Astrocyte (in vitro differentiated cells and primary cell): ENCODE measurements around the gene EGFLAM. TPM values are rescaled to one million over a fixed set of nuclear protein-coding genes. Genes with fewer than 3 reads are reported as not detected.

Source experiments
- DNase-seq: peaks from one replicate; pipeline ENCODE4 v3.0.0-alpha.2; 2010; ENCODE audit warnings: low read depth
- FAIRE-seq: peaks from 2 replicates; lab custom pipeline; 2011; peaks lifted over from hg19 to GRCh38; lab: Jason Lieb, UNC
- H2AFZ ChIP-seq: 2 replicates; pipeline ENCODE4 v1.6.0; 2012; ENCODE audit warnings: low read depth, low read length, inconsistent platforms
- H3K27ac ChIP-seq: 2 replicates; pipeline ENCODE4 v1.5.1; 2011; ENCODE audit warnings: low read depth, low read length, inconsistent platforms
- H3K27me3 ChIP-seq: 2 replicates; pipeline ENCODE4 v1.6.0; 2011; ENCODE audit warnings: low read length, inconsistent platforms; ENCODE audit not compliant: insufficient read depth
- H3K36me3 ChIP-seq: 2 replicates; pipeline ENCODE4 v1.5.1; 2011; ENCODE audit warnings: low read length, inconsistent platforms; ENCODE audit not compliant: insufficient read depth
- H3K4me1 ChIP-seq: 2 replicates; pipeline ENCODE4 v1.5.1; 2011; ENCODE audit warnings: low read length, inconsistent platforms; ENCODE audit not compliant: insufficient read depth
- H3K4me2 ChIP-seq: 2 replicates; pipeline ENCODE4 v1.6.0; 2012; ENCODE audit warnings: low read length, inconsistent platforms
- H3K4me3 ChIP-seq: 2 replicates; pipeline ENCODE4 v1.5.1; 2011; ENCODE audit warnings: low read depth, mild to moderate bottlenecking, low read length, inconsistent platforms; ENCODE audit not compliant: insufficient read depth
- H3K79me2 ChIP-seq: 2 replicates; pipeline ENCODE4 v1.6.0; 2012; ENCODE audit warnings: mild to moderate bottlenecking, low read length, inconsistent platforms; ENCODE audit not compliant: insufficient read depth
- H3K9ac ChIP-seq: 2 replicates; pipeline ENCODE4 v1.6.0; 2012; ENCODE audit warnings: mild to moderate bottlenecking, low read length, inconsistent platforms
- H3K9me3 ChIP-seq: 2 replicates; pipeline ENCODE4 v1.5.1; 2012; ENCODE audit warnings: low read depth, mild to moderate bottlenecking, low read length, inconsistent platforms; ENCODE audit not compliant: insufficient read depth
- H4K20me1 ChIP-seq: 2 replicates; pipeline ENCODE4 v1.6.0; 2012; ENCODE audit warnings: low read length, inconsistent platforms; ENCODE audit not compliant: insufficient read depth
- H3K27ac Mint-ChIP-seq: one replicate; pipeline ENCODE4 v1.8.0; 2021; ENCODE audit warnings: mild to moderate bottlenecking, mixed read lengths; ENCODE audit not compliant: unreplicated experiment
- H3K27me3 Mint-ChIP-seq: one replicate; pipeline ENCODE4 v1.8.0; 2021; ENCODE audit warnings: low read depth, mixed read lengths; ENCODE audit not compliant: unreplicated experiment
- H3K36me3 Mint-ChIP-seq: one replicate; pipeline ENCODE4 v1.8.0; 2021; ENCODE audit warnings: low read depth, mixed read lengths; ENCODE audit not compliant: unreplicated experiment
- H3K4me1 Mint-ChIP-seq: one replicate; pipeline ENCODE4 v1.8.0; 2021; ENCODE audit warnings: low read depth, mixed read lengths; ENCODE audit not compliant: unreplicated experiment
- H3K4me3 Mint-ChIP-seq: one replicate; pipeline ENCODE4 v1.8.0; 2021; ENCODE audit warnings: mild to moderate bottlenecking, moderate library complexity, mixed read lengths; ENCODE audit not compliant: unreplicated experiment
- H3K9me3 Mint-ChIP-seq: one replicate; pipeline ENCODE4 v1.8.0; 2021; ENCODE audit warnings: mild to moderate bottlenecking, mixed read lengths; ENCODE audit not compliant: unreplicated experiment
- CTCF ChIP-seq: IDR thresholded peaks from 2 replicates; pipeline ENCODE4 v1.5.1; 2011; ENCODE audit warnings: low read depth, mild to moderate bottlenecking, inconsistent platforms, low read length, moderate library complexity; ENCODE audit not compliant: insufficient read depth
- EZH2 ChIP-seq: IDR thresholded peaks from 2 replicates; pipeline ENCODE4 v1.6.1; 2012; ENCODE audit warnings: mild to moderate bottlenecking, low read length, inconsistent platforms; ENCODE audit not compliant: insufficient read depth
- total RNA-seq: library from RNA; stranded (reverse); gene quantifications from 2 replicates; pipeline ENCODE4 v1.2.1, GENCODE V29; 2021

The EGFLAM gene
- total RNA-seq, 1 donor from 2014 or later: 1.0 TPM

GRCh38 chr5:38346593-38346992 lies 88.2 kb downstream of the EGFLAM start:
- Histone ChIP-seq H3K4me1 (no peaks in the 10 kb centered on the region), H4K20me1 (no peaks in the 10 kb centered on the region), H2AFZ (no peak overlapping the region), H3K36me3 (no peaks in the 10 kb centered on the region), H3K4me3 (no peak overlapping the region), H3K27ac (no peak overlapping the region), H3K79me2 (no peaks in the 10 kb centered on the region), H3K9ac (no peak overlapping the region), H3K9me3 (no peaks in the 10 kb centered on the region), H3K27me3 (peaks cover 14% of the 10 kb centered on the region), H3K4me2 (no peak overlapping the region)
- no peak overlapping the region for H3K27ac Mint-ChIP-seq
- DNase-seq (no peak), FAIRE-seq (no peak)
- H3K4me3 Mint-ChIP-seq: no peak overlapping the region
- no peaks in the 10 kb centered on the region for H3K36me3 Mint-ChIP-seq
- H3K27me3 Mint-ChIP-seq: peaks cover 8% of the 10 kb centered on the region
- H3K4me1 Mint-ChIP-seq: peaks cover 10% of the 10 kb centered on the region
- no peak for TF ChIP-seq EZH2
- TF ChIP-seq CTCF: no peak
- H3K9me3 Mint-ChIP-seq: peaks cover 10% of the 10 kb centered on the region

GRCh38 chr5:38347040-38347763 lies 88.8 kb downstream of the EGFLAM start:
- TF ChIP-seq CTCF (no peak), EZH2 (no peak)
- Histone ChIP-seq H3K9ac (no peak overlapping the region), H2AFZ (no peak overlapping the region), H3K27me3 (peaks cover 12% of the 10 kb centered on the region), H3K4me2 (no peak overlapping the region), H3K27ac (no peak overlapping the region), H3K4me1 (no peaks in the 10 kb centered on the region), H4K20me1 (no peaks in the 10 kb centered on the region), H3K4me3 (no peak overlapping the region), H3K36me3 (no peaks in the 10 kb centered on the region), H3K9me3 (no peaks in the 10 kb centered on the region), H3K79me2 (no peaks in the 10 kb centered on the region)
- H3K4me1 Mint-ChIP-seq: peaks cover 10% of the 10 kb centered on the region
- H3K36me3 Mint-ChIP-seq: no peaks in the 10 kb centered on the region
- peak overlapping the region; percentile 19 for H3K27ac Mint-ChIP-seq
- DNase-seq: no peak
- FAIRE-seq: no peak
- peaks cover 10% of the 10 kb centered on the region for H3K9me3 Mint-ChIP-seq
- H3K4me3 Mint-ChIP-seq: no peak overlapping the region
- H3K27me3 Mint-ChIP-seq: peaks cover 8% of the 10 kb centered on the region

DNA sequence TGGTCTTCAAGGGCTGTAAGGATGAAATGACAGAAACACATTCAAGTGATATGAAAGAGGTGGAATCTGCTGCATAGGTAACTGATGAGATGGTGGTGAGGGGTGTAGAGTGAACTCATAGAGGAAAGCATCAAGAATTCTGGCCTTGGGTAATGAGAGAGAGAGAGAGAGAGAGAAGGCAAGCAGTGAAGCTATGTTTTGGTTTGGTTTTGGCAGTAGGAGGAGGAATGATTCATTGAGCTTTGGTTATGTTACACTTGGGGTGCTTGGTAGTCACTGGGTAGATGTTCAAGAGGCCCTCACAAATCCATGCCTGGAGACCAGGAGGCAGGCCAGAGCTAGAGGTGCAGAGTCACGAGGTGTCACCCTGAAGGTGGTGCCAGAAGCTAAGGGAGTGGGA lies 89.5 kb downstream of the EGFLAM start:
- DNase-seq: no peak

More for the DNA sequence above, 89.5 kb downstream of the EGFLAM start:
- no peak overlapping the region for H3K27ac Mint-ChIP-seq
- H3K4me1 Mint-ChIP-seq: peaks cover 10% of the 10 kb centered on the region
- H3K27me3 Mint-ChIP-seq: peaks cover 8% of the 10 kb centered on the region
- FAIRE-seq: no peak
- Histone ChIP-seq H3K4me3 (no peak overlapping the region), H3K27ac (no peak overlapping the region), H3K9me3 (no peaks in the 10 kb centered on the region), H3K4me2 (no peak overlapping the region), H4K20me1 (no peaks in the 10 kb centered on the region), H3K36me3 (no peaks in the 10 kb centered on the region), H2AFZ (no peak overlapping the region), H3K27me3 (peaks cover 11% of the 10 kb centered on the region), H3K79me2 (no peaks in the 10 kb centered on the region), H3K9ac (no peak overlapping the region), H3K4me1 (no peaks in the 10 kb centered on the region)
- H3K4me3 Mint-ChIP-seq: no peak overlapping the region
- TF ChIP-seq EZH2 (no peak), CTCF (no peak)
- H3K9me3 Mint-ChIP-seq: peaks cover 10% of the 10 kb centered on the region
- no peaks in the 10 kb centered on the region for H3K36me3 Mint-ChIP-seq
